Ovary (tissue), 3 donors: Measurements from ENCODE around the gene ADAM10.

ENCODE experiments used
- POLR2A ChIP-seq: fragments of 450-650 bp; IDR thresholded peaks from one replicate; pipeline ENCODE4 v1.6.1; 2017; ENCODE audit warnings: antibody characterized with exemption, mild to moderate bottlenecking, moderate library complexity
- TF ChIP-seq, protein P1 (sequence below), 3 donors: fragments of 450-650 bp in 2 of 3; fragments of 200-600 bp in 1 of 3; IDR thresholded peaks; one replicate each; pipeline versions ENCODE4 v1.5.1 to v1.8.0; 2016 to 2022; ENCODE audit warnings: antibody characterized with exemption in 3 of 3, mild to moderate bottlenecking in 1 of 3
- donor health status: DM: no; HTN: no; CAD: no.

DNA sequence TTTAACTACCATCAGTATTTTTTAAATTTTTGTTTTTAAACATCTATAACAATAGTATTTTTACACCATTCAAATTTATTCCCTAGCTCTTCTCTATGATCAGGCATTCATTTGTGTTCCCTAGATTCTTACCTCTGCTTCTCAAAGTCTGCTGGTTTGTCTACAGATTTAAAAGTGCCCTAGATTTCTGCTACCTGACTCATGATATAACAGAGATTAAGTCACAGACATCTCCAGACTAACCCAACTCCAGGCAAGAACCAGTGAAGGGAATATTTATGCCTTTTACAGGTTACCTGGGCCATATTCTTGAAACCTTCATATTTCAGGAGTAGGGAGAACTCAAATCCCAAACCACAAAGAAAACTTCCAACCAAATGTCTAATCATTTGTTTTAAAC, 38.8 kb downstream of the ADAM10 start:
- no peak for TF ChIP-seq POLR2A
- TF ChIP-seq, protein P1, sequence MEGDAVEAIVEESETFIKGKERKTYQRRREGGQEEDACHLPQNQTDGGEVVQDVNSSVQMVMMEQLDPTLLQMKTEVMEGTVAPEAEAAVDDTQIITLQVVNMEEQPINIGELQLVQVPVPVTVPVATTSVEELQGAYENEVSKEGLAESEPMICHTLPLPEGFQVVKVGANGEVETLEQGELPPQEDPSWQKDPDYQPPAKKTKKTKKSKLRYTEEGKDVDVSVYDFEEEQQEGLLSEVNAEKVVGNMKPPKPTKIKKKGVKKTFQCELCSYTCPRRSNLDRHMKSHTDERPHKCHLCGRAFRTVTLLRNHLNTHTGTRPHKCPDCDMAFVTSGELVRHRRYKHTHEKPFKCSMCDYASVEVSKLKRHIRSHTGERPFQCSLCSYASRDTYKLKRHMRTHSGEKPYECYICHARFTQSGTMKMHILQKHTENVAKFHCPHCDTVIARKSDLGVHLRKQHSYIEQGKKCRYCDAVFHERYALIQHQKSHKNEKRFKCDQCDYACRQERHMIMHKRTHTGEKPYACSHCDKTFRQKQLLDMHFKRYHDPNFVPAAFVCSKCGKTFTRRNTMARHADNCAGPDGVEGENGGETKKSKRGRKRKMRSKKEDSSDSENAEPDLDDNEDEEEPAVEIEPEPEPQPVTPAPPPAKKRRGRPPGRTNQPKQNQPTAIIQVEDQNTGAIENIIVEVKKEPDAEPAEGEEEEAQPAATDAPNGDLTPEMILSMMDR (IDR thresholded peaks at IDR 0.05) = no peak
